Keratinocyte (primary cell): Measurements from ENCODE around the gene DCUN1D2. TPM values are rescaled to one million over a fixed set of nuclear protein-coding genes. Genes with fewer than 3 reads are reported as not detected.

Experiments
- DNase-seq: peaks from one replicate; pipeline ENCODE4 v3.0.0-alpha.2; 2011; ENCODE audit warnings: low read depth, missing footprints, low spot score
- FAIRE-seq: peaks from 2 replicates; lab custom pipeline; 2011; peaks lifted over from hg19 to GRCh38; lab: Jason Lieb, UNC
- H2AFZ ChIP-seq: 2 replicates; pipeline ENCODE4 v1.6.0; 2012; ENCODE audit warnings: low read length, control low read depth, inconsistent platforms; ENCODE audit not compliant: control insufficient read depth
- H3K27ac ChIP-seq: 2 replicates; pipeline ENCODE4 v1.5.1; 2011; ENCODE audit warnings: low read length; ENCODE audit not compliant: control insufficient read depth, insufficient read depth
- H3K27me3 ChIP-seq: 3 replicates; pipeline ENCODE4 v1.6.0; 2011; ENCODE audit warnings: low read length; ENCODE audit not compliant: control insufficient read depth, insufficient read depth; ENCODE audit errors: extremely low read depth
- H3K36me3 ChIP-seq, 2 experiments: 2 replicates in 1 of 2; 3 replicates in 1 of 2; pipeline ENCODE4 v1.5.1; 2011; ENCODE audit warnings: low read length in 2 of 2, mild to moderate bottlenecking in 1 of 2; ENCODE audit not compliant: control insufficient read depth in 2 of 2, insufficient read depth in 2 of 2; ENCODE audit errors: extremely low read depth in 1 of 2
- H3K4me1 ChIP-seq: 3 replicates; pipeline ENCODE4 v1.5.1; 2011; ENCODE audit warnings: low read length; ENCODE audit not compliant: control insufficient read depth, insufficient read depth; ENCODE audit errors: extremely low read depth
- H3K4me2 ChIP-seq: 3 replicates; pipeline ENCODE4 v1.6.0; 2011; ENCODE audit warnings: low read depth, low read length; ENCODE audit not compliant: control insufficient read depth, insufficient read depth; ENCODE audit errors: extremely low read depth
- H3K4me3 ChIP-seq, 3 experiments: fragments of 200-600 bp in 1 of 3; sonication (generic) in 1 of 3; 2 replicates in 2 of 3; 3 replicates in 1 of 3; pipeline ENCODE4 v1.5.1; 2011 to 2016; ENCODE audit warnings: low read length in 3 of 3, mild to moderate bottlenecking in 3 of 3, control low read depth in 2 of 3, inconsistent platforms in 1 of 3, low read depth in 1 of 3, mixed read lengths in 1 of 3, mixed run types in 1 of 3, moderate library complexity in 1 of 3; ENCODE audit not compliant: control insufficient read depth in 2 of 3, insufficient read depth in 2 of 3; ENCODE audit errors: extremely low read depth in 1 of 3
- H3K79me2 ChIP-seq: 2 replicates; pipeline ENCODE4 v1.6.0; 2012; ENCODE audit warnings: low read length; ENCODE audit not compliant: control insufficient read depth, insufficient read depth
- H3K9ac ChIP-seq: 3 replicates; pipeline ENCODE4 v1.6.0; 2011; ENCODE audit warnings: low read length; ENCODE audit not compliant: control insufficient read depth, insufficient read depth; ENCODE audit errors: extremely low read depth
- H3K9me1 ChIP-seq: 3 replicates; pipeline ENCODE4 v1.6.0; 2011; ENCODE audit warnings: low read length; ENCODE audit not compliant: control insufficient read depth, insufficient read depth; ENCODE audit errors: extremely low read depth
- H3K9me3 ChIP-seq: 2 replicates; pipeline ENCODE4 v1.5.1; 2012; ENCODE audit warnings: low read depth, low read length; ENCODE audit not compliant: control insufficient read depth
- H4K20me1 ChIP-seq: 3 replicates; pipeline ENCODE4 v1.6.0; 2011; ENCODE audit warnings: low read length; ENCODE audit not compliant: control insufficient read depth, insufficient read depth; ENCODE audit errors: extremely low read depth
- CTCF ChIP-seq, 3 experiments: IDR thresholded peaks in 1 of 3; conservative IDR thresholded peaks in 1 of 3; optimal IDR thresholded peaks in 1 of 3; 2 replicates in 2 of 3; 3 replicates in 1 of 3; pipeline versions ENCODE3 to v1.5.1; 2011; ENCODE audit warnings: low read length in 3 of 3, mild to moderate bottlenecking in 3 of 3, moderate library complexity in 2 of 3, control low read depth in 1 of 3, inconsistent platforms in 1 of 3; ENCODE audit not compliant: insufficient read depth in 2 of 3; ENCODE audit errors: extremely low read depth in 1 of 3
- EZH2 ChIP-seq: IDR thresholded peaks from one replicate; pipeline ENCODE4 v1.6.1; 2012; ENCODE audit warnings: inconsistent platforms, mild to moderate bottlenecking, low read length, moderate library complexity
- dilution Hi-C: fragments of 300-500 bp; cut with MboI; formaldehyde crosslinking; loops from one replicate; pipeline ENCODE4 v1.7.0; 2020; ENCODE audit warnings: low sequenced_read_pairs; ENCODE audit not compliant: extremely low pct_ligation_motif_present
- polyA plus RNA-seq, 5 experiments: library from polyadenylated mRNA; depleted of rRNA in 3 of 5; stranded (reverse) in 3 of 5; stranded (forward) in 1 of 5; unstranded in 1 of 5; fragments of >200 nt; gene quantifications; 1 replicate in 1 of 5; 2 replicates in 3 of 5; 3 replicates in 1 of 5; pipeline versions ENCODE4 v1.2.1 to v1.2.3, GENCODE V29; 2011 to 2012; ENCODE audit warnings: missing spikeins in 2 of 5, low read depth in 1 of 5, low replicate concordance in 1 of 5

The DCUN1D2 gene
- polyA plus RNA-seq, 1 donor (not counting 4 experiments of a cell fraction or from before 2014, with no cell fraction given), result 9.1 TPM

- no peak overlapping the region for H2AFZ ChIP-seq
- TF ChIP-seq EZH2 (no peak), CTCF (optimal IDR thresholded peaks at IDR 0.05 in 1 of 3, IDR thresholded peaks at IDR 0.05 in 1 of 3, conservative IDR thresholded peaks at IDR 0.05 in 1 of 3; ENCODE audit: extremely low read depth in 1 of 3, insufficient read depth in 2 of 3, low read length in 3 of 3) (no peak)
- no peak overlapping the region for H3K27ac ChIP-seq
- H3K4me2 ChIP-seq, result no peak overlapping the region
- no peak overlapping the region for H3K9ac ChIP-seq
- FAIRE-seq (no peak), DNase-seq (no peak)
- dilution Hi-C loops, result no loop called here
- H4K20me1 ChIP-seq, result no peaks in the 10 kb centered on the region
- no peaks in the 10 kb centered on the region for H3K9me3 ChIP-seq
- H3K79me2 ChIP-seq, result peaks cover 1% of the 10 kb centered on the region
- no peaks in the 10 kb centered on the region for H3K4me1 ChIP-seq
- H3K27me3 ChIP-seq, result no peaks in the 10 kb centered on the region
- H3K9me1 ChIP-seq, result no peaks in the 10 kb centered on the region
- H3K4me3 ChIP-seq, result no peak overlapping the region
- H3K36me3 ChIP-seq, result peaks cover 17 to 26% of the 10 kb centered on the region in 2 experiments
Observed at GRCh38 chr13:113510871-113511270, 20.4 kb upstream of the DCUN1D2 start.

DNA sequence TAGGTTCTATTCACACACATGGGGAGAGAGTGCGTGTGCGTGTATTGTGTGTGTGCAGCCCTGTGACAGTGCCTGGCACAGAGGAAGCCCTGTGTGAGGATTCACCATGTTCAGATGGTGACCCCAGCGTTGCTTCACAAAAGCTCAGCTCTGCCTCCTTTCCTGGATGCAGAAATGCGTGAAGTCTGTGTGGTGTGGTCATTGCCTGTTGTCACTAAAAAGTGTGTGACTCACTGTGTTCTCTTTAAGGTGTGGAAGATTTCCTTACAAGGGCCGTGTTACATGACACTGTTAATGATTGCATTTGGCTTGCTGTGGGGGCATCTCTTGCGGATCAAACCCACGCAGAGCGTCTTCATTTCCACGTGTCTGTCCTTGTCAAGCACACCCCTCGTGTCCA lies 19.5 kb upstream of the DCUN1D2 start:
- Histone ChIP-seq H3K9me3 (no peaks in the 10 kb centered on the region), H3K4me1 (no peaks in the 10 kb centered on the region), H3K27ac (no peak overlapping the region), H3K4me2 (no peak overlapping the region), H3K9me1 (no peaks in the 10 kb centered on the region), H3K9ac (no peak overlapping the region), H2AFZ (no peak overlapping the region), H3K27me3 (no peaks in the 10 kb centered on the region), H4K20me1 (no peaks in the 10 kb centered on the region), H3K4me3 (no peak overlapping the region), H3K36me3 (peaks cover 17 to 26% of the 10 kb centered on the region in 2 experiments), H3K79me2 (peaks cover 1% of the 10 kb centered on the region)
- FAIRE-seq (no peak), DNase-seq (no peak)
- dilution Hi-C loops, result no loop called here
- TF ChIP-seq EZH2, result no peak
- no peak for TF ChIP-seq CTCF (optimal IDR thresholded peaks at IDR 0.05 in 1 of 3, IDR thresholded peaks at IDR 0.05 in 1 of 3, conservative IDR thresholded peaks at IDR 0.05 in 1 of 3; ENCODE audit: extremely low read depth in 1 of 3, insufficient read depth in 2 of 3, low read length in 3 of 3)
